Left cardiac atrium (tissue), 4 donors: ENCODE results near the gene GSTP1. TPM values are rescaled to one million over a fixed set of nuclear protein-coding genes. Genes with fewer than 3 reads are reported as not detected.

Experiments used
- ATAC-seq, 2 donors: fragments of 200-7000 bp; cut with Tn5 transposase; one replicate each; pipeline ENCODE4 v1.9.1; 2020; ENCODE audit warnings: mild to moderate bottlenecking in 2 of 2, moderate library complexity in 2 of 2
- DNase-seq: peaks from one replicate; pipeline ENCODE4 v3.0.0-alpha.2; 2020
- intact Hi-C, 2 donors: fragments of 100-400 bp; cut with DNase I; formaldehyde crosslinking; loops; one replicate each; pipeline versions ENCODE4 v1.14.1 to v1.15.1; 2022 to 2023
- total RNA-seq, 2 donors: library from RNA; stranded (reverse); fragmentation: NEBNext Ultra II Directional; extraction: Animal tissue kit (Norgen Biotek cat#: 25700); gene quantifications; one replicate each; pipeline ENCODE4 v1.2.1, GENCODE V29; 2021
- donor health status: DM: no; HTN: yes; CAD: no.
- donor health status: DM: no; HTN: yes; CAD: no; lungs with severe emphysema.
- donor health status: DM: yes; HTN: yes; CAD: no.
- donor health status: Dilated cardiomyopathy.

GSTP1 gene
- total RNA-seq, 2 donors from 2014 or later, result 314 to 337 TPM

DNA sequence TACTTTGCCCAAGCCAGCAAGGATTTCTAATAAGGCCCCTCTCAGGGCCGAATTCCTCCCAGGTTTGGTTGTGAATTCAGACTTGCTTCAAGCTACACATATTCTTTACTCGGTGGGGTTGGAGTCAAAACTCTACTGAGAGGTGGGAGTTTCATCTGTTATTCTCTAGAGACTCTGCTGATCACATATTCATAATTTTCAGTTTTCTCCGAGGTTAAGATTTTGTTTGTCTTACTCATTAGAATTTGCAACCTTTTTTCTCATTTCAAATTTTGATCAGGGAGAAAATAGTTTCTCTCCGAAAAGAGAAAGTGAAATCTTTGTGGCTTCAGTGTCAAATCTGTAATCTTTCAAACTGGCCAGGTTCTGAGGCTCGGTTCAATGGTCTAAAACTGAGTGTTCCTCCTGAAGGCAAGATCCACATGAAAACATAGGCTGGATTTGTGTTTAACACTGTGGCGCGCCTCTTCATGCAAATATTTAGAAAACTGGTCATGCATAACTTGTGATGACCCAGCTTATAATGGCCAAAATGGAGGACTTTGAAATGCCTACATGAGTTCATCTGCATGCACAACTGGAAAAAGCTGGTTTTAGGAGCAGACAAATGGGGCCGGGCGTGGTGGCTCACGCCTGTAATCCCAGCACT is 21.5 kb upstream of the GSTP1 start:
- DNase-seq (no peak), ATAC-seq (no peak)
- intact Hi-C loops, result loop anchor here in 1 of 2 donors (5.0 kb wide), 1 partner anchor 55 kb away; the partner anchor contains the start of genes CDK2AP2 and PITPNM1

DNA sequence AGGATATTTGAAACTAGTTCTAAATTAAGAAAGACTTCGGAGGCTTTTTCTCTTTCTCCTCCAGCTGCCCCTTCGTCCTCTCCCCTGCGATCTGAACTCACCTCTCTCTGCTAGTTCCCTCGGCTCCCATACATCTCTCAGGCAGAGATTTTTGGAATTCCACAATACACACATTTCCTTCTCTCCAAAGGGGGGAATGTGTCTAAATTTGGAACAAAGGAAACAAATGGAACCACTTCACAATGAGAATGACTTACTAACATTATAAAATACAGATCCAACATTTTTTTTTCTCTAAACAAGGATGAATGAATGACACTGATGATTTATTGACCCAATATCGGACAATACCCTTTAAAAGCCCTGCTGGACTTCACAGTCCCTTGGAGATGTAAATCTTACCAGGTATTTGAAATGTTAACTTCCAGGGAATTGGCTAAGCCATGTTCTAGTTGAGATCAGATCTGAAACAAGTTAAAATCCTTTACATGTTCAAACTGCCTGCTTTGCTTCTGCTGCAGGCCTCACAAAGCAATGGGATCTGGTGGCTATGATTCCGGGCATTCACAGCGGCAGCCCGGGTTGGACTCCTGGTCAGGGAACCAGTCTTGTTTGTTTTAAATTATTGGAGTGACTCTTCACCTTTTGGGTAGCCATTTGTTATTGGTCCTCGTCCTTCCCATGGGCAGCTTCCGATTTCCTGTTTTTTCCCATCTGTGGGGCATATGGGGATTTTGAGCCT is 20.5 kb upstream of the GSTP1 start:
- DNase-seq (no peak), ATAC-seq (no peak)
- intact Hi-C loops, result loop anchor here in 1 of 2 donors (5.0 kb wide), 1 partner anchor 56 kb away; the partner anchor contains the start of genes CDK2AP2 and PITPNM1

DNA sequence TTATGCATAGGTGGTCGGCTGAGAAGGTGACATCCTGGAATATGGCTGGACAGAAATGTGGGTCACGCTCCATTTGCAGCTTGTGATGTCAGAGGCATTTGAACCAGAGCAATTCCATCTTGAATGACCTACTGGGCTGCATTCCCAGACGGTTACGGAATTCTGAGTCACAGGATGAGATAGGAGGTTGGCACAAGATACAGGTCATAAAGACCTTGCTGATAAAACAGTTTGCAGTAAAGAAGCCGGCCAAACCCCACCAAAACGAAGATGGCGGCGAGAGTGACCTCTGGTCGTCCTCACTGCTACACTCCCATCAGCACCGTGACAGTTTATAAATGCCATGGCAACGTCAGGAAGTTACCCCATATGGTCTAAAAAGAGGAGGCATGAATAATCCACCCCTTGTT is 19.9 kb upstream of the GSTP1 start:
- intact Hi-C loops, result loop anchor here in 1 of 2 donors (5.0 kb wide), 1 partner anchor 56 kb away; the partner anchor contains the start of genes CDK2AP2 and PITPNM1
- peak; percentile 81 for DNase-seq
- peak; percentile 82 to 89 for ATAC-seq

DNA sequence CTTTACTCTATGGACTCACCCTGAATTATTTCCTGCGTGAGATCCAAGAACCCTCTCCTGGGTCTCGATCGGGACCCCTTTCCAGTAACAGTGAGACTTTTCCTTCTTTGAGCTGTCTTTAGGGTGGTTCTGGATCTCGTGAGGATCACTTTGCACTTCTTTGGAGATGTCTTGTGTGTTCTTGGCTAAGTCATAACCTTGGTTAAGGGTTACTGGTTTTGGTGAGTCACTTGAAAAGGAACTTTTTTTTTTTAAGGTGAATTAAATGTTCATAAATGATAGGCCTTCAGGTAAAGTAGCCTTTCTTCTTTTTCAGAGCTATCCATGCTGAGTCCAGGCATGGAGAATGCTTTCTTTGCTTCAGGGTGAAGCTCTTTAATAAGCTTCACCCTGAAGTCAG is 19.4 kb upstream of the GSTP1 start:
- ATAC-seq (peak in 1 of 2 donors; percentile 29), DNase-seq (no peak)
- intact Hi-C loops, result loop anchor here in 1 of 2 donors (5.0 kb wide), 1 partner anchor 57 kb away; the partner anchor contains the start of genes CDK2AP2 and PITPNM1

DNA sequence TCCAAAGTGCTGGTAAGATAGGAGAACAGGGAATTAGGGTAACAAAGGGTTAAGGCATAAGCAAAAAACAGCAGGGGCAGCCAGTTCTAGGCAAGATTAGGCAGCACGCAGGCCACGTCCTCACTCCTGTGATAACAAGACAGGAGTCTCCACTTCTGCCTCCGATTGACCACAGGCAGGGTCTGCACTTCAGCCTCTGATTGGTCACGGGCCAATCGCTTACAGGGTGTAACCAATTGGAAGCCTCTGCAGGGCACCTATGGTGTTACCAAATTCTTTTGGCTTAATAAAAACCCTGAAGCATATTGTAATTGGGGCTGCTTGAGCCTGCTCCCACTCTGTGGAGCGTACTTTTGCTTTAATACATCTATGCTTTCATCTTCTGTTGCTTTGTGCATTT is 12.2 kb upstream of the GSTP1 start:
- no peak for DNase-seq
- no peak for ATAC-seq
- intact Hi-C loops, result no loop called here

DNA sequence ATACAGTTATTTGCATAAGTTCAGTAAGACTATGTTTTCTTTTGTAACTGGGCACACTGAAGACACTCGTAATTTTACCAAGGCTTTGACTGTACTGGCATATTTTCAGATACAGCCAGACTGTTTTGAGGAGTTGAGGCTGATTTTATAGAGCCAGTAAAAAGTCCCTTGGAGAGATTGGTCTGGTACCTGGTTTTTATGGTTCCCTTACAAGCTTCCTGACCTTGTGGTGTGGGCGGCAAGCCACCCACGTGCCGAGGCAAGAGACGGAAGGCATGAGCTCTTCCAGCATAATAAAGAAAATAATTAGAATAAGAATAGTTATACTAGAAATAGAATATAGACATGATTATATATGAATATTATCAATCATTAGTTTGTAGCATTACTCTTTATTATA is 11.3 kb upstream of the GSTP1 start:
- intact Hi-C loops, result no loop called here
- no peak for ATAC-seq
- DNase-seq, result no peak

DNA sequence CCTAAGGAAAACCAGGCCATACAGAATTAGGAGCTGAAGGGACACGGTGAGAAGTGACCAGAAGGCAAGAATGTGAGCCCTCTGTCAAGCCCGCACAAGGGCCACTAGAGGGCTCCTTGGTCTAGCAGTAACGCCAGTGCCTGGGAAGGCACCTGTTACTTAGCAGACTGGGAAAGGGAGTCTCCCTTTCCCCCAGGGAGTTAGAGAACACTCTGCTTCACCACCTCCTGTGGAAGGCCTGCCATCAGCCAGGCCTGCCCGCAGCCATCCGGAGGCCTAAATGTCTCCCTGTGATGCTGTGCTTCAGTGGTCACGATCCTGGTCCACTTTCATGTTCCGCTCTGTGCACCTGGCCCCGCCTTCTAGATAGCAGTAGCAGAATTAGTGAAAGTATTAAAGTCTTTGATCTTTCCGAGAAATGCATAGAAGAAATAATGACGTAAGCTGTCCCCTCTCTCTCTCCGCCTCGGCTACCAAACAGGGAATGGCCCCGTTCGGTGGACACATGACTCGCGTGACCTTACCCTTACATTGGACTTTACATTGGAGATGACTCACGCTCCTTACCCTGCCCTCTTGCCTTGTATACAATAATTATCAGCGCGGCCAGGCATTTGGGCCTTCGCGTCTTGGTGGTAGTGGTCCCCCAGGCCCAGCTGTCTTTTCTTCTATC is 10.7 kb upstream of the GSTP1 start:
- ATAC-seq (peak; percentile 22 to 53), DNase-seq (peak; percentile 49)

DNA sequence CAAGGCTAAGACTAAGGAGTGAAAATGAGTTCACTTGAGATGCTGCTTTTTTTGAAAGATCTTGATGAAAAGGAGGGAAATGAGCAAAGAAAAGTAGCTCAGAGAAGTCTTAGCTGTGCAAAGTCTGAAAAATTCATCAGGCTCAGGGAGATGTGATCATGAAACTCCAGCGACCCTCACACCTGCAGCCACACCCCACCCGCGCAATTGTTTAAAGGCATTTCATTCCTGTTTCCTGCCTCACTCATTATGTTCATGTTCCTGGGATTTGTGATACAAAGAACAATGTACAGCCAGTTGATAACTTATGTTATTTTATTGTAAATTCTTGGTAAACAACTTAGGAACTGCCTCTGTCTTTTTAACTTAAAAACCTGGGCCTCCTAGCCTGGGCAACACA is 8.7 kb upstream of the GSTP1 start:
- intact Hi-C loops, result no loop called here
- ATAC-seq (no peak), DNase-seq (no peak)

More for the DNA sequence above, 10.7 kb upstream of the GSTP1 start:
- intact Hi-C loops, result no loop called here

DNA sequence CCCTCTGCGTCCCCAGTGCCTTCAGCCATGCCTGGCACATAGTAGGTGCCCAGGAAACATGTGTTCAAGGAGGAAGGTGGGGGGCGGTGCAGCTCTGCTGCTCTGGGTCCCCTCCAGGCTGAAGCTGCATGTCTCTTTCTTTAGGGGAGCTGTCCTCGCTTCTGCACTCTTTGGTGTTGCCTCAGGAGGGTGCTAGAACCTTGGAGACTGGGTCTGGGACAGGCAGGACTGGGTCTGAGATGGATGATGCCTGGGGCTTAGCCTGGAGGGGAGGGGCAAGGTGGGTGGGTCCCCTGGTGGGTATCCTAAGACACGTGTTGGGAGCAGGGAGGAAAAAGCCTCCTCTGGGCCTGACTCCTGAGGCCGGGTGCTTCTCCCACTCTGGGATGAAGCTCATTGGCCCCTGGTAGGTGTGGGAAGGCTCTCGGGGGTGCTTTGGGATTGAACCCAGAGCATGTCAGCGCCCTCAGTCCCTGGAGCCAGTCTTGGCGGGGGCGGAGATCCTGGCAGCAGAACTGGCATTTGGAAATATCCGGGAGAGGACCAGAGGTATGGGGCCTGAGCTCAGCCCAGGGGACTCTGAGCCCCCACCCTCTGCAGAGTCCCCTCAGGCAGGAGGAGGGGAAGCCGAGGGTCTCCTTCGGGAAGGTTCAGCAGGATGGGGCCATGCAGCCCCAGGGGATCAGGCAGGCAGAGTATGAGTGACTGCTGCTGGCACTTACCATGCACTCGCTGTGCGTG is 6.7 kb upstream of the GSTP1 start:
- ATAC-seq, result peak in 1 of 2 donors; percentile 8
- no peak for DNase-seq
- intact Hi-C loops, result no loop called here

DNA sequence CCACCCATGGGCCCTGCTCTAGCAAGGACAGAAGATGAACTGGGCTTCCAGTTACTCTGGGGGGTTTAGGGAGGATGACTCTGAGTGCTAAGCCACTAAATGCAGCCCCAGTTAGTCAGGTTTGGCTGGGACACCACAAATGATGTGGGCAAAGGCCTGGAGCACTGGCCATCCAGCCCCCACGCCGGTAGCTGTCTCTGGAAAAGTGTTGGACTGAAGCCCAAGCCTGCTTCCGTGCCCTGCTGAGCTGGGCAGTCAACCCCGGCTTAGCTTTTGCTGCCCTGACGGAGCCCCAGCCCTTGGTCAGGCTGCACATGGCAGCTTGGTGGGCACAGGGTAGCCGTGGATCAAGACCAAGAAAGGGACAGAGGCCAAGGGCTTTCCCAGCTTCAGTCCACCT is 5.7 kb upstream of the GSTP1 start:
- intact Hi-C loops, result no loop called here
- DNase-seq (no peak), ATAC-seq (no peak)

DNA sequence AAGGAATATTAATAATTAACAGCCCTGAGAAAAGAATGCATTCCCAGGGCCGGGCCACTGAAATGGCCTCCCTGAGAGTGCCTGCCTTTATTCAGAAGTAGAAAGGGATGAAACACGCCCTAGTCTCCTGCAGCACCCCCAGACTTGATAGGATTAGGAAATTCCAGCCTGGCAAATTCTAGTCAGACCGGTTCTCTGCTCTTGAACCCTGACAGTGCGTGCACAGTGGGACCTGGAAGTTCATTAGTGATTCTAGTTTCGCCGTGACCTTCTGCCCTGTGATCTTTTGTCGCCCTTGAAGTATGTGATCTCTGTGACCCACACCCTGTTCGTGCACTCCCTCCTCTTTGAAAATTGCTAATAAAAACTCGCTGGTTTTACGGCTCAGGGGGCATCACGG is 2.1 kb upstream of the GSTP1 start:
- DNase-seq (no peak), ATAC-seq (no peak)
- intact Hi-C loops, result no loop called here

DNA sequence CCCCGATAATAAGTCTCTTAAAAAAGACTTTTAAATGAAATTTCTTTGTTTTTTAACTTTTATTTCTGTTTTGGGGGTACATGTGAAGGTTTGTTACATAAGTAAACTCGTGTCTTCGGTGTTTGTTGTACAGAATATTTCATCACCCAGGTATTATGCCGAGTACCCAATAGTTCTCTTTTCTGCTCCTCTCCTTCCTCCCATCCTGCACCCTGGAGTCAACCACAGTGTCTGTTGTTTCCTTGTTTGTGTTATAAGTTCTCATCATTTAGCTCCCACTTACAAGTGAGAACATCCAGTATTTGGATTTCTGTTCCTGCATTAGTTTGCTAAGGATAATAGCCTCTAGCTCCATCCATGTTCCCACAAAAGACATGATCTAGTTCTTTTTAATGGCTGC is 1.6 kb upstream of the GSTP1 start:
- intact Hi-C loops, result no loop called here
- ATAC-seq (no peak), DNase-seq (no peak)

DNA sequence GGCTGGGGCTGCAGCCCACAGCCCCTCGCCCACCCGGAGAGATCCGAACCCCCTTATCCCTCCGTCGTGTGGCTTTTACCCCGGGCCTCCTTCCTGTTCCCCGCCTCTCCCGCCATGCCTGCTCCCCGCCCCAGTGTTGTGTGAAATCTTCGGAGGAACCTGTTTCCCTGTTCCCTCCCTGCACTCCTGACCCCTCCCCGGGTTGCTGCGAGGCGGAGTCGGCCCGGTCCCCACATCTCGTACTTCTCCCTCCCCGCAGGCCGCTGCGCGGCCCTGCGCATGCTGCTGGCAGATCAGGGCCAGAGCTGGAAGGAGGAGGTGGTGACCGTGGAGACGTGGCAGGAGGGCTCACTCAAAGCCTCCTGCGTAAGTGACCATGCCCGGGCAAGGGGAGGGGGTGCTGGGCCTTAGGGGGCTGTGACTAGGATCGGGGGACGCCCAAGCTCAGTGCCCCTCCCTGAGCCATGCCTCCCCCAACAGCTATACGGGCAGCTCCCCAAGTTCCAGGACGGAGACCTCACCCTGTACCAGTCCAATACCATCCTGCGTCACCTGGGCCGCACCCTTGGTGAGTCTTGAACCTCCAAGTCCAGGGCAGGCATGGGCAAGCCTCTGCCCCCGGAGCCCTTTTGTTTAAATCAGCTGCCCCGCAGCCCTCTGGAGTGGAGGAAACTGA is 731 bp downstream of the GSTP1 start:
- peak; percentile 75 to 82 for ATAC-seq
- intact Hi-C loops, result no loop called here
- DNase-seq, result peak; percentile 79

DNA sequence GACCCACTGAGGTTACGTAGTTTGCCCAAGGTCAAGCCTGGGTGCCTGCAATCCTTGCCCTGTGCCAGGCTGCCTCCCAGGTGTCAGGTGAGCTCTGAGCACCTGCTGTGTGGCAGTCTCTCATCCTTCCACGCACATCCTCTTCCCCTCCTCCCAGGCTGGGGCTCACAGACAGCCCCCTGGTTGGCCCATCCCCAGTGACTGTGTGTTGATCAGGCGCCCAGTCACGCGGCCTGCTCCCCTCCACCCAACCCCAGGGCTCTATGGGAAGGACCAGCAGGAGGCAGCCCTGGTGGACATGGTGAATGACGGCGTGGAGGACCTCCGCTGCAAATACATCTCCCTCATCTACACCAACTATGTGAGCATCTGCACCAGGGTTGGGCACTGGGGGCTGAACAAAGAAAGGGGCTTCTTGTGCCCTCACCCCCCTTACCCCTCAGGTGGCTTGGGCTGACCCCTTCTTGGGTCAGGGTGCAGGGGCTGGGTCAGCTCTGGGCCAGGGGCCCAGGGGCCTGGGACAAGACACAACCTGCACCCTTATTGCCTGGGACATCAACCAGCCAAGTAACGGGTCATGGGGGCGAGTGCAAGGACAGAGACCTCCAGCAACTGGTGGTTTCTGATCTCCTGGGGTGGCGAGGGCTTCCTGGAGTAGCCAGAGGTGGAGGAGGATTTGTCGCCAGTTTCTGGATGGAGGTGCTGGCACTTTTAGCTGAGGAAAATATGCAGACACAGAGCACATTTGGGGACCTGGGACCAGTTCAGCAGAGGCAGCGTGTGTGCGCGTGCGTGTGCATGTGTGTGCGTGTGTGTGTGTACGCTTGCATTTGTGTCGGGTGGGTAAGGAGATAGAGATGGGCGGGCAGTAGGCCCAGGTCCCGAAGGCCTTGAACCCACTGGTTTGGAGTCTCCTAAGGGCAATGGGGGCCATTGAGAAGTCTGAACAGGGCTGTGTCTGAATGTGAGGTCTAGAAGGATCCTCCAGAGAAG is 1.6 kb downstream of the GSTP1 start:
- intact Hi-C loops, result no loop called here
- DNase-seq, result no peak
- ATAC-seq, result peak in 1 of 2 donors; percentile 1

DNA sequence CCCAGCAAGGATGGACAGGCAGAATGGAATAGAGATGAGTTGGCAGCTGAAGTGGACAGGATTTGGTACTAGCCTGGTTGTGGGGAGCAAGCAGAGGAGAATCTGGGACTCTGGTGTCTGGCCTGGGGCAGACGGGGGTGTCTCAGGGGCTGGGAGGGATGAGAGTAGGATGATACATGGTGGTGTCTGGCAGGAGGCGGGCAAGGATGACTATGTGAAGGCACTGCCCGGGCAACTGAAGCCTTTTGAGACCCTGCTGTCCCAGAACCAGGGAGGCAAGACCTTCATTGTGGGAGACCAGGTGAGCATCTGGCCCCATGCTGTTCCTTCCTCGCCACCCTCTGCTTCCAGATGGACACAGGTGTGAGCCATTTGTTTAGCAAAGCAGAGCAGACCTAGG is 2.3 kb downstream of the GSTP1 start:
- intact Hi-C loops, result no loop called here
- no peak for ATAC-seq

DNA sequence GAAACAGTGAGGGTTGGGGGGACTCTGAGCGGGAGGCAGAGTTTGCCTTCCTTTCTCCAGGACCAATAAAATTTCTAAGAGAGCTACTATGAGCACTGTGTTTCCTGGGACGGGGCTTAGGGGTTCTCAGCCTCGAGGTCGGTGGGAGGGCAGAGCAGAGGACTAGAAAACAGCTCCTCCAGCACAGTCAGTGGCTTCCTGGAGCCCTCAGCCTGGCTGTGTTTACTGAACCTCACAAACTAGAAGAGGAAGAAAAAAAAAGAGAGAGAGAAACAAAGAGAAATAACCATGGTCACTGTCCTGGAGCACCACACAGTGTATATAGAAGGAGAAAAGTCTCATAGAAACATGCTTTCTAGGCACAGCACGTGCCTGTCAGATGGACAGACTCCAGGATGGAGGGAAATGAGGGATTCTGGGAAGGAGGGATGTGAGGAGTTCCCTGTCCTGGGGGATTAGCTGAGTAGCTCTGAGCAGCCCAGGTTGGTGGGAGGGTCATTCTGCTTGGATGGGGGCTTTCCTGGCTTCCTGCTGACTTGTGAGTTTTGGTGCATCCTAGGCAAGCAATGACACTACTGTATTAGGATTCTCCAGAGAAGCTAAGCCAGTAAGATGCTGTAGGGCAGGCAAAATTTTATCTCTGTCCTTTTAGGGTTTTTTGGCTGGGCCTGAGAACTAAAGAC is 3.1 kb downstream of the GSTP1 start:
- intact Hi-C loops, result no loop called here
- no peak for DNase-seq
- ATAC-seq, result no peak

More for the DNA sequence above, 2.3 kb downstream of the GSTP1 start:
- no peak for DNase-seq

DNA sequence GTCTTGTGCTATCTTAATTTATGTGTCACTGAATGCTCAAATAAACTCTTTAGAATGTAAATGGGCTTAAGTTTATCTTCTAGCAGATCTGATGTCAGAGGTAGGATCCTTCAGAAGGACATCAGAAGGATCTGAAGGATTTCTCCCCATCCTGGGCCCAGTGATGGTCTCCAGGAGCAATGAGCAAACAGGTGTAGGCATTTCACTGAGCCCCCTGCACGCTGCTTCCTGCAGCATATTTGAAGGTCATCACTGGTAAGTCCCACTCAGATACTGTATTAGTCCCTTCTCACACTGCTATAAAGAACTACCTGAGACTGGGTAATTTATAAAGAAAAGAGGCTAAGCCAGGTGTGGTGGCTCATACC is 4.5 kb downstream of the GSTP1 start:
- DNase-seq (no peak), ATAC-seq (no peak)
- intact Hi-C loops, result no loop called here
